Fibroblast of lung (primary cell): ENCODE data around the gene ARHGEF40.

Experiments
- CTCF ChIP-seq, 2 donors: IDR thresholded peaks in 1 of 2; conservative IDR thresholded peaks in 1 of 2; 1 replicate in 1 of 2; 2 replicates in 1 of 2; pipeline ENCODE4 v1.5.1; 2011 to 2012; ENCODE audit warnings: low read length in 2 of 2, control low read depth in 1 of 2, inconsistent platforms in 1 of 2, low read depth in 1 of 2, mild to moderate bottlenecking in 1 of 2
- EZH2 ChIP-seq: IDR thresholded peaks from 2 replicates; pipeline ENCODE4 v1.5.1; 2012; ENCODE audit warnings: low read length, control low read depth, mild to moderate bottlenecking; ENCODE audit errors: missing control alignments

- no peak for TF ChIP-seq CTCF (conservative IDR thresholded peaks at IDR 0.05 in 1 of 2, IDR thresholded peaks at IDR 0.05 in 1 of 2; ENCODE audit: low read depth in 1 of 2, low read length in 2 of 2)
- TF ChIP-seq EZH2: no peak
Measured at GRCh38 chr14:21084998-21085853, 15.1 kb downstream of the ARHGEF40 start.
